Right cardiac atrium (tissue), 5 donors: Measurements from ENCODE around the gene ACP5. TPM values are rescaled to one million over a fixed set of nuclear protein-coding genes. Genes with fewer than 3 reads are reported as not detected.
"Not testable (repeated sequence)": the region's sequence is repeated elsewhere in the genome, so short reads cannot be mapped to it uniquely, and the experiment has no call there.

Experiments
- ATAC-seq, 2 donors: fragments of 200-7000 bp; cut with Tn5 transposase; one replicate each; pipeline versions ENCODE4 v1.8.0 to v1.9.1; 2020; ENCODE audit warnings: moderate library complexity in 2 of 2, mild to moderate bottlenecking in 1 of 2
- DNase-seq, 3 donors: peaks; one replicate each; pipeline ENCODE4 v3.0.0-alpha.2; 2020
- H3K27ac ChIP-seq: one replicate; pipeline ENCODE4 v1.5.1; 2013; ENCODE audit warnings: mild to moderate bottlenecking, low read length, control low read depth, moderate library complexity
- H3K27me3 ChIP-seq: one replicate; pipeline ENCODE4 v1.6.1; 2013; ENCODE audit not compliant: control insufficient read depth, insufficient read depth
- H3K4me1 ChIP-seq: one replicate; pipeline ENCODE4 v1.6.1; 2013; ENCODE audit warnings: low read length; ENCODE audit not compliant: control insufficient read depth, insufficient read depth
- H3K4me3 ChIP-seq: one replicate; pipeline ENCODE4 v1.5.1; 2013; ENCODE audit warnings: low read length, control low read depth
- H3K9me3 ChIP-seq: one replicate; pipeline ENCODE4 v1.6.1; 2013; ENCODE audit warnings: low read length; ENCODE audit not compliant: control insufficient read depth
- WGBS: extraction: QIAGEN DNeasy Blood & Tissue Kit; methylation state at CpG from one replicate; pipeline ENCODE4 v1.1.7; 2013; 5-methylcytosine and 5-hydroxymethylcytosine counted together
- intact Hi-C, 4 donors: fragments of 100-400 bp; cut with DNase I; formaldehyde crosslinking; loops; one replicate each; pipeline versions ENCODE4 v1.11.0 to v1.14.0; 2022 to 2023
- long read RNA-seq, 4 donors: library from polyadenylated mRNA; unstranded; transcript quantifications; one replicate each; pipeline ENCODE4 v2.0.0, GENCODE V29; 2020 to 2021
- polyA plus RNA-seq: library from polyadenylated mRNA; stranded (reverse); fragments of 200-250 nt; gene quantifications from one replicate; pipeline ENCODE4 v1.2.3, GENCODE V29; 2013
- total RNA-seq, 4 donors: library from RNA; stranded (reverse); fragmentation: NEBNext Ultra II Directional; extraction: Animal tissue kit (Norgen Biotek cat#: 25700); gene quantifications; one replicate each; pipeline ENCODE4 v1.2.1, GENCODE V29; 2021
- donor health status: healthy with polysubstance abuse.
- donor health status: DM: no; HTN: yes; CAD: no.
- donor health status: DM: no; HTN: no; CAD: no.
- donor health status: DM: no; HTN: yes; CAD: no; lungs with severe emphysema.
- donor health status: DM: yes; HTN: yes; CAD: no.

Gene ACP5
- total RNA-seq (1 to 10 TPM; 2.9 to 8.4 (median 6.1) TPM), polyA plus RNA-seq (3.8 TPM)
- long read RNA-seq, donor 1, partial matches to known transcripts = 1 of 3 reads
- long read RNA-seq, donor 1, other reads (novel, unspliced or antisense) = 0 of 3 reads
- long read RNA-seq, donor 2, partial matches to known transcripts = 0 of 2 reads
- long read RNA-seq, donor 2, other reads (novel, unspliced or antisense) = 1 of 2 reads
- long read RNA-seq, donor 3, partial matches to known transcripts = 0 of 12 reads
- long read RNA-seq, donor 3, other reads (novel, unspliced or antisense) = 3 of 12 reads
- long read RNA-seq, donor 4, partial matches to known transcripts = 0 of 1 reads
- long read RNA-seq, donor 4, other reads (novel, unspliced or antisense) = 0 of 1 reads

- Histone ChIP-seq H3K4me3 (peak within 1 kb of the TSS; percentile 3), H3K4me1 (no peaks in the 10 kb centered on the region), H3K9me3 (no peaks in the 10 kb centered on the region), H3K27me3 (no peaks in the 10 kb centered on the region), H3K27ac (no peak within 1 kb of the TSS)
- ATAC-seq (peak in 1 of 2 donors; percentile 32), DNase-seq (no peak)
- intact Hi-C loops = no loop called here
- WGBS = 63% methylated on average over 18 of the region's 18 CpGs
These were observed at the start of gene ACP5 for GRCh38 chr19:11577451-11578257. Gene ACP5, minus strand, starts transcription at chr19:11577645. Its CDS starts 328 bp downstream, at chr19:11577317.

- Histone ChIP-seq H3K4me3 (no peak overlapping the region), H3K9me3 (no peaks in the 10 kb centered on the region), H3K27me3 (no peaks in the 10 kb centered on the region), H3K4me1 (no peaks in the 10 kb centered on the region), H3K27ac (no peak overlapping the region)
- WGBS = 80% methylated on average over 15 of the region's 15 CpGs
- intact Hi-C loops = no loop called here
- ATAC-seq (no peak), DNase-seq (no peak)
These were observed 48.8 kb upstream of the ACP5 start for GRCh38 chr19:11626252-11626651.

- peak; percentile 61 to 69 for ATAC-seq
- Histone ChIP-seq H3K4me3 (no peak overlapping the region), H3K4me1 (no peaks in the 10 kb centered on the region), H3K9me3 (no peaks in the 10 kb centered on the region), H3K27me3 (no peaks in the 10 kb centered on the region), H3K27ac (no peak overlapping the region)
- no peak for DNase-seq
- WGBS = 44% methylated on average over 4 of the region's 4 CpGs
- intact Hi-C loops = no loop called here
These were observed 46.6 kb upstream of the ACP5 start for GRCh38 chr19:11624069-11624463.

- intact Hi-C loops, H3K4me1 ChIP-seq, H3K4me3 ChIP-seq, DNase-seq, H3K27me3 ChIP-seq, H3K9me3 ChIP-seq, ATAC-seq, H3K27ac ChIP-seq: not testable (repeated sequence)
- 54% methylated on average over 3 of the region's 3 CpGs for WGBS
These were observed 45.0 kb upstream of the ACP5 start for GRCh38 chr19:11622401-11622800.

- no peaks in the 10 kb centered on the region for H3K4me1 ChIP-seq
- H3K4me3 ChIP-seq = no peak overlapping the region
- H3K27me3 ChIP-seq = no peaks in the 10 kb centered on the region
- peaks cover 5% of the 10 kb centered on the region for H3K9me3 ChIP-seq
- DNase-seq (no peak), ATAC-seq (no peak)
- WGBS = 71% methylated on average over 4 of the region's 4 CpGs
- no peak overlapping the region for H3K27ac ChIP-seq
- intact Hi-C loops = no loop called here
These were observed 43.1 kb upstream of the ACP5 start for GRCh38 chr19:11620553-11620952.

- Histone ChIP-seq H3K4me1 (no peaks in the 10 kb centered on the region), H3K9me3 (peaks cover 5% of the 10 kb centered on the region), H3K27ac (no peak overlapping the region), H3K4me3 (no peak overlapping the region), H3K27me3 (no peaks in the 10 kb centered on the region)
- DNase-seq (no peak), ATAC-seq (no peak)
- 97% methylated on average over 19 of the region's 19 CpGs for WGBS
- intact Hi-C loops = no loop called here
These were observed 40.0 kb upstream of the ACP5 start for GRCh38 chr19:11617180-11618062.

- H3K27me3 ChIP-seq = no peaks in the 10 kb centered on the region
- no peak for ATAC-seq
- peaks cover 5% of the 10 kb centered on the region for H3K9me3 ChIP-seq
- no peak for DNase-seq
- intact Hi-C loops = no loop called here
- H3K27ac ChIP-seq = no peak overlapping the region
- H3K4me1 ChIP-seq = no peaks in the 10 kb centered on the region
- 95% methylated on average over 5 of the region's 5 CpGs for WGBS
- no peak overlapping the region for H3K4me3 ChIP-seq
These were observed 35.5 kb upstream of the ACP5 start for GRCh38 chr19:11612816-11613511.

GRCh38 chr19:11611730-11612129, 34.3 kb upstream of the ACP5 start:
- no peaks in the 10 kb centered on the region for H3K27me3 ChIP-seq
- H3K9me3 ChIP-seq = no peaks in the 10 kb centered on the region
- no peaks in the 10 kb centered on the region for H3K4me1 ChIP-seq
- no peak overlapping the region for H3K4me3 ChIP-seq
- no peak for DNase-seq
- H3K27ac ChIP-seq = no peak overlapping the region
- ATAC-seq = no peak
- intact Hi-C loops = no loop called here
- WGBS = 97% methylated on average over 1 of the region's 1 CpG

- Histone ChIP-seq H3K4me1 (no peaks in the 10 kb centered on the region), H3K27ac (no peak overlapping the region), H3K9me3 (no peaks in the 10 kb centered on the region), H3K27me3 (no peaks in the 10 kb centered on the region), H3K4me3 (no peak overlapping the region)
- 95% methylated on average over 8 of the region's 8 CpGs for WGBS
- no peak for DNase-seq
- no peak for ATAC-seq
- intact Hi-C loops = no loop called here
These were observed 29.0 kb upstream of the ACP5 start for GRCh38 chr19:11606484-11606883.

- ATAC-seq, intact Hi-C loops, H3K9me3 ChIP-seq, H3K27me3 ChIP-seq, H3K27ac ChIP-seq, H3K4me3 ChIP-seq, H3K4me1 ChIP-seq, DNase-seq: not testable (repeated sequence)
- WGBS = 96% methylated on average over 8 of the region's 8 CpGs
These were observed 22.3 kb upstream of the ACP5 start for GRCh38 chr19:11599704-11600103.
